IPS DF 4.7 (cell line): ENCODE data around the gene CD82.
"Not testable (repeated sequence)": the region's sequence is repeated elsewhere in the genome, so short reads cannot be mapped to it uniquely, and the experiment has no call there.

Source experiments
- DNase-seq: peaks from one replicate; pipeline ENCODE4 v3.0.0-alpha.2; 2013; ENCODE audit warnings: low spot score; ENCODE audit errors: extremely low read depth

CD82 gene

DNA sequence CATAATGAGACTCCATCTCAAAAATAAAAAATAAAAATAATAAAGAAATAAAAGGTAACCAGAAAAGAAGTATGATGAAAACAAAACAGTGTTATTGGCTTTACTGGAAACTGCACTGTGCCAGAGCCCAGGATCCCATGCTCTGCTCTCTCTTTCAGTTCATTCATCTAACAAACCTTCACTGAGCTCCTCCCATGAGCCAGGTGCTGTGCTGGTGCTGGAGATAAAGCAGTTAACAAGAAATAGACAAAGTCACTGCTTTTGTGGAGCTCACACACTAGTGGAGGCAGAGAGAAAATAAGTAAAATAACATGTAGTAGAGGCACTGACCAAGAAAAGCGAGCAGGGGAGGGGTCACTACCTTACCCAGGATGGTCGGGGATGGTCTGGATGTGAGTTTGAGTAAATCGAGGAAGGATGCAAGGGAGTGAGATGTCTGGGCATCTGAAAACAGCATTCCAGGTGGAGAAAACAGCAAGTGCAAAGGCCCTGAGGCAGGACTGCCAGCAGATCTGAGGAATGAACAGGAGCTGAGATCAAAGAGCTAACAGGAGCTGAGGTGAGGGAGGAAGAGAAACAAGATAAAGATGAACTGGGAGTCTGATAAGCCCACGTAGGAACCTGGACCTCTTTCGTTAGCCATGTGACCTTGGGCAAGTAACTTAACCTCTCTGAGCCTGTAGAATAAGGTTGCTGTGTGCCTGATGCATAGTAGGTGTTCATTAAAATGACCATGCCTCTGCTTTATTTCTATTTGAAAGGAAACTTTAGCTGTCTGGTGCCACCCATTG, 31.3 kb upstream of the CD82 start:
- DNase-seq = no peak

DNA sequence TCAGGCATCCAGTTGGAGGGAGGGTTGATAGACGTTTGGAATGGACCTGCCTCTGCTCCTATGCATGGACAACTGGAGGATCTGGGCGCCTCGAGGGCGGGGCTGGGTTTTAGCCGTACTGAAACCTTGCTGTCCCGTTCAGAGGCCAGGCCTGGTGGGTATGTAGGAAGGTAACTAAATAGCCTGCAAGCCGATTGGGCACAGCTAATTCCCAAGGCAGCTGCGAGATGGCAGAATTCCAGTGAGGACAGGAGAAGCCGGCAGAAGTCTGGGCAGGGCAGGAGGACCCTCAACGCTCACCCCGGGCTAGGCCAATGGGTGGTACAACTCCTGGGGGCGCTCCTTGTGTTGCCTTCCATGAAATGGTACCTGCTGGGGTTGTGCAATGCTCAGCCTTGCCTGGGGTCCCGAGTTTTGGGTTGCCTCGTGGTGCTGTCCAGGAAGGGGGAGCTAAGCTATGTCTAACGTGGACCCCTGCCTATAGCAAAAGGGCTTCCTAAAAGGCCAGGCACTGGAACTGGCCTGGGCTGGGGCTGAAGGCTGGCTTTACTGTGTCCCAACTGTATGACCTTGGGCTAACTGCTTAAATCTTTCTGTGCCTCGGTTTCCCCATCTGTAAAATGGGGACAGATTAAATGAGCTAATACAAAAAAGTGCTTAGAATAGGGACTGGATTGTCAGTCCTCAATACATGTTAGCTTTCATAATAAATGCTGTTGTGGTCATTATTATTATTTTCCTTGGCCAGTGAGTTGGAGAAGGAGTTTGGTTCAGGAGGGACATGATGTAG, 30.1 kb upstream of the CD82 start:
- DNase-seq = no peak

DNA sequence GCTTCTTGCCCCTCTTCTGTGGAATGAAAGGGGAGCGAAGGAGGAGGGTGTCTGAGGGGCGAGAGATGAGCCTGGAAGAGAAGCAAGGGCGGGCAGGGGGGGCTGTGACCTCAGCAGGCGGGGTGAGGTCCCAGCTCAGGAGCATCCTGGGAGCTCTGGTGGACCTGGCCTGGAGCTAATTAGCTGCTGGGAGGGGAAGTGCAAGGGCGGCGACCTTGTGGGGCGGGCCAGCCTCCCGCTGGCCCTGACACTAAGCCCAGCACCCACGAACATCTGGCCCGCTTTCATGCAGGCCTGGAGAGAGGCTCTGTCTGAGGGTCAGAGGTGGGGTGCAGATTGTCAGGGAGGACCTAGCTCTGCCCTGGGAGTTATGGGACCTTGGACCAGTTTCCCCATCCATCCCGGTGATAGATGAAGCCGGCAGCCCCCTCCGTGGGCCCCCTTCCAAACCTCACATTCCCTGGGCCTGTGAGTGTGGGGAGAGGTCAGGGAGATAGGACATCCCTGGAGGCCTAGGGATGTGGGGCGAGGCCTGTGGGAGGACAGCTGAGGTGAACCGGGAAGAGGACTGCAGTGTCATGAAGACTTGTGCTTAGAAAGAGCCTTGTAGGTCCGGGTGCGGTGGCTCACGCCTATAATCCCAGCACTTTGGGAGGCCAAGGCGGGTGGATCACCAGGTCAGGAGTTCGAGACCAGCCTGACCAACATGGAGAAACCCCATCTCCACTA, 28.5 kb upstream of the CD82 start:
- DNase-seq = no peak

DNA sequence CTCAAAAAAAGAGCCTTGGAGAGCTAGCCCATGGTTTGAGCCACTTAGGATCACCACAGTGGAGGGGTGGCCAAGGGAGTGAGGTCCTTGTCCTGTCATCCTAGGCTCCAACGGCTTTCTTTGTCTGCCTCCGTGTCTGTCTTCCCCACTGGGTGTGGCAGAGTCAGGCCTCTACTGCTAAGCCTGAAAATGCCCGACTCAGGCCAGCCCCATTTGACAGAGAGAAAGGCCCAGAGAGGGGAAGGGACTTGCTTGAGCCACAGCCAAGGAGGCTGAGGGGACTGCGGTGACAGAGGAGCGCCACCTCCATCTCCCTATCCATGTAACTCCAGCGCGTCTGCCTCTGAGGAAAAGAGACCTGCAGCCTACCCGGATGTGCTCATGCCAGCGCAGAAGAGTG, 27.8 kb upstream of the CD82 start:
- DNase-seq = no peak

DNA sequence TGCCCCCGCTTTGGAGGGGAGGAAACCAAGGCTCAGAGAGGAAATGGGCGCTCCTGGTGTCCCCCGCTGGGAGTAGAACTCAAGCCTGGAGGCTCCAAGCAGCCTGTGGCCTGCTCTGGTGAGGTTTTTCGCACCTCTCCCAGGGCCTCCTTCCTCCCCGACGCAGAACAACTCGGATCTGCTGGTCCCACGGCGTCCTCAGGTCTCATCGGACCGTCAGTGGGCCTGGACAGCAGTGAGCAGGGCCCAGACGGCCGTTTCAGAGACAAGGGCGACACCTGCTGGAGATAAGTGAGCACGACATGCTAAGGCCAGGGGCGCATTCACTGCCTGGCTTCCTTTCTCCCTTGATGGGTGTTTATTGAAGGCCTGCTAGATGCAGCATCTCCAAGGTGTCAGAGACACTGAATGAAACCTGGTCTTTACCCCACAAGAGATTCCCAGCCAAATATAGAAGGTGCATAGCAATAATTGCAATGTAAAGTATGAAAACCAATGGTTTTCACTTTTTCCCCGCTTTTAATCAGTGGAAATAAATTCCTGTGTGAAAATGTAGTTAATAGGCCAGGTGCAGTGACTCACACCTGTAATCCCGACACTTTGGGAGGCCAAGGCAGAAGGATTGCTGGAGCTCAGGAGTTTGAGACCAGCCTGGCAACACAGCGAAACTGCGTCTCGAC, 26.9 kb upstream of the CD82 start:
- DNase-seq = peak; percentile 49

DNA sequence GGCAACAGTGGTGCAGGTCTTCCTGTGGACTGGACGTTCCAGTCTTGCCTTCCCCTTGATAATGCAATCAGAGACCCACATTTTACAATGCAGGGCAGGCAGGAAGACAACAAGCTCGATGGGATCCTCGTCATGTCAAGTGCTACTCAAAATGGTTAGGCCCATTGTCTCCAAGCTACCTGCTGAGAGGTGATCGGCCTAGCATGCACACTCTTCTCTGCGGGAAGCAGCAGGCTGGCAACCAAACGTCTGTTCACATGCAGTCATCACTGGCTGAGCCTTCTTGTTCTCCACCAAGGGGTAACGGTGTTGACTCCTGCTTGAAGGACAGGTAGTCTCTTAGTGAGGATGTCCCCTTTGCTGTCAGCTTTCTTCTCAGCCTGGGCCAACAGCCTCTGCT, 25.5 kb upstream of the CD82 start:
- no peak for DNase-seq

DNA sequence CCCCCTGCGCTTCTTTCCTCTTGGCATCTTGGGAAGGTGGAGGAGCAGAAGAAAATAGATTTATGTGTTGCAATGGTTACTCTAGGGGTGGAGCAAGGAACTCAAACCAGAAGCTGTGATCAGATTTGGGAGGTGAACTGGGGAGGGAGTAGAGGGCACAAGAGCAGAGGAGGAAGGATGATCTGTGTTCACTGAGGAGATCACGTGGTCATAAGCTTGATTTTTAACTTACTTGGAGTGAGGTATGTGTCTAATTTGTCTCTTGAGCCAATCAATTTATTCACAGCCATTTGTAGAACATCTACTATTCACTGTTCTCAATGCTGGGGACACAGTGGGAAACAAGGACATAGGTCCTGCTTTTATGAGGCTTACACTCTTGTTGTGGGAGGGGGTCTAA, 24.8 kb upstream of the CD82 start:
- DNase-seq = no peak

DNA sequence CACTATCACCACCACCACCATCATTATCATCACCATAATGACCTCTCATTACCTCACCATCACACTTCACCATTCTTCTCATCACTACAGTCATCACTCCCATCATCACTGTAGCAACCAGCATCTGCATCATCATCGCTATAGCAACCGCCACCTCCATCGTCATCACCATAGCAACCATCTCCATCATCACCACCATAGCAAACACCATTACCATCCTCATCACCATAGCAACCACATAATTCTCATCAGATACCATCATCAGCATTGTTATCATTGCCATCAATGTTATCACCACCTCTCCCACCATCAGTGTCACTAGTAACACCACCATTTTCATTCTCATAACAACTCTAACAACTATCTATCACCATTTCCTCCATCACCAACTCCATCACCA, 23.1 kb upstream of the CD82 start:
- no peak for DNase-seq

DNA sequence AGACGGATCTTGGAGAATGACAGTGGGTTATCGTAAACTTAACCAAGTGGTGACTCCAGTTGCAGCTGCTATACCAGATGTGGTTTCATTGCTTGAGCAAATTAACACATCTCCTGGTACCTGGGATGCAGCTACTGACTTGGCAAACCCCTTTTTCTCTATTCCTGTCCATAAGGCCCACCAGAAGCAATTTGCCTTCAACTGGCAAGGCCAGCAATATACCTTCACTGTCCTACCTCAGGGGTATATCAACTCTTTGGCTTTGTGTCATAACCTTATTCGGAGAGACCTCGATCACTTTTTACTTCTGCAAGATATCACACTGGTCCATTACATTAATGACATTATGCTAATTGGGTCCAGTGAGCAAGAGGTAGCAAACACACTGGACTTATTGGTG, 18.5 kb upstream of the CD82 start:
- DNase-seq = not testable (repeated sequence)

DNA sequence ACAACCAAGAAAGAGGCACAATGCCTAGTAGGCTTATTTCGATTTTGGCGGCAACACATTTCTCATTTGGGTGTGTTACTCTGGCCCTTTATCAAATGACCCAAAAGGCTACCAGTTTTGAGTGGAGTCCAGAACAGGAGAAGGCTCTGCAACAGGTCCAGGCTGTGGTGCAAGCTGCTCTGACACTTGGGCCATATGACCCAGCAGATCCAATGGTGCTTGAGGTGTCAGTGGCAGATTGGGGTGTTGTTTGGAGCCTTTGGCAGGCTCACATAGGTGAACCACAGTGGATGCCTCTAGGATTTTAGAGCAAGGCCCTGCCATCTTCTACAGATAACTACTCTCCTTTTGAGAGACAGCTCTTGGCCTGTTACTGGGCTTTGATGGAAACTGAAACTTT, 17.9 kb upstream of the CD82 start:
- DNase-seq = not testable (repeated sequence)

DNA sequence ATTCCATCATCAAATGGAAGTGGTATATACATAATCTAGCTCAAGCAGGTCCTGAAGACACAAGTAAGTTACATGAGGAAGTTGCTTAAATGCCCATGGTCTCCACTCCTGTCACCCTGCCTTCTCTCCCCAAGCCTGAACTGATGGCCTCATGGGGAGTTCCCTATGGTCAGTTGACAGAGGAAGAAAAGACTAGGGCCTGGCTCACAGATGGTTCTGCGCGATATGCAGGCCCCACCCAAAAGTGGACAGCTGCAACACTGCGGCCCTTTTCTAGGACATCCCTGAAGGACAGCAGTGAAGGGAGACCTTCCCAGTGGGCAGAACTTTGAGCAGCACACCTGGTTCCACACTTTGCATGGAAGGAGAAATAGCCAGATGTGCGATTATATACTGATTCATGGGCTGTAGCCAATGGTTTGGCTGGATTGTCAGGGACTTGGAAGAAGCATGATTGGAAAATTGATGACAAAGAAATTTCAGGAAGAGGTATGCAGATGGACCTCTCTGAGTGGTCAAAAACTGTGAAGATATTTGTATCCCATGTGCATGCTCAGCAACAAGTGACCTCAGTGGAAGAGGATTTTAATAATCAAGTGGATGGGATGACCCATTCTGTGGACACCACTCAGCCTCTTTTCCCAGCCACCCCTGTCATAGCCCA, 17.3 kb upstream of the CD82 start:
- no peak for DNase-seq

DNA sequence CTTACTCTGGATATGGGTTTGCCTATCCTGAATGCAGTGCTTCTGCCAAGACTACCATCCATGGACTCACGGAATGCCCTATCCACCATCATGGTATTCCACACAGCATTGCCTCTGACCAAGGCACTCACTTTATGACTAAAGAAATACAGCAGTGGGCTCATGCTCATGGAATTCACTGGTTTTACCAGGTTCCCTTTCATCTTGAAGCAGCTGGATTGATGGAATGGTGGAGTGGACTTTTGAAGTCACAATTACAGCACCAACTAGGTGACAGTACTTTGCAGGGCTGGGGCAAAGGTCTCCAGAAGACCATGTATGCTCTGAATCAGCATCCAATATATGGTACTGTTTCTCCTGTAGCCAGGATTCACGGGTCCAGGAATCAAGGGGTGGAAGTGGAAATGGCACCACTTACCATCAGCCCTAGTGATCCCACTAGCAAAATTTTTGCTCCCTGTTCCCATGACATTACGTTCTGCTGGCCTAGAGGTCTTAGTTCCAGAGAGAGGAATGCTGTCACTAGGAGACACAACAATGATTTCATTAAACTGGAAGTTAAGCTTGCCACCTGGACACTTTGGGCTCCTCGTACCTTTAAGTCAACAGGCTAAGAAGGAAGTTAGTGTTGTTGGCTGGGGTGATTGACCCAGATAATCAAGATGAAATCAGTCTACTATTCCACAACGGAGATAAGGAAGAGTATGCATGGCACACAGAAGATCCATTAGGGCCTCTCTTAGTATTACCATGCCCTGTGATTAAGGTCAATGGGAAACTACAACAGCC, 16.3 kb upstream of the CD82 start:
- DNase-seq = not testable (repeated sequence)

DNA sequence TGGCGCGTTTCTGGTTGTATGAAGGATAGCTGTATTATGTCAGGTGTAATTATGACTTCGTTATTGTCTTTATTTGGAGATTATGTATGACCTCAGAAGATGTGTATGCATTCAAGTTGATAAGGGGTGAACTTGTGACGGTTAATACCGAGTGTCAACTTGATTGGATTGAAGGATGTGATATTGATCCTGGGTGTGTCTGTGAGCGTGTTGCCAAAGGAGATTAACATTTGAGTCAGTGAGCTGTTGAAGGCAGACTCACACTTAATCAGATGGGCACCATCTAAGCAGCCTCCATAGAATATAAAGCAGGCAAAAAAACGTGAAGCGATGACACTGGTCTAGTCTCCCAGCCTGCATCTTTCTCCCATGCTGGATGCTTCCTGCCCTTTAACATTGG, 15.3 kb upstream of the CD82 start:
- DNase-seq = no peak

DNA sequence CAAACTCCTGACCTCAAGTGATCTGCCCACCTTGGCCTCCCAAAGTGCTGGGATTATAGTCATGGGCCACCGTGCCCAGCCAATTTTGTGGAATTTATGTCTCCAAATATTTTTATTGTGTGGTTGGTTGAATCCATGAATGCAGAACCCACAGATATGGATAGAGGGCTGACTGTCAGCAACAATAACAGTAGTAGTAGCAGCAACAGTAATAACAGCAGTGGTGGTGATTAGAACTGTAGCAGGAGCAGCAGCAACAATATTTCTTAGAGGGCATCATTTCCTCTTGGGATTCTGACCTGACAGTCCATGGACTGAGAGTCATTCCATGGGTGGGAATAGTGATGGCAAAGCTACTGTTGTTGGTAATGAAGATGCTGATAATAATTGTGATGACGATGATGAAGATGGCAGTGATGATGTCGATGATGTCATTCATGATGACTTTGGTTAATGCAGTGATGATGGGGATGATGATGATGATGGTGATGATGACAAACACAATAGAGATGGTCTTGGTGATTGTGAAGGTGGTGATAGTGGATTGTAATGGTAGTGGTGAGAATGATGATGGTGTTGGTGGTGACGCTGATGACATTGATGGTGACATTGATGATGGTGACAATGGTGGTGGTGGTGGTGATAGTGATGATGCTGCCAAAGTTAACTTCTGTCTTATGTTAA, 13.9 kb upstream of the CD82 start:
- DNase-seq = no peak

DNA sequence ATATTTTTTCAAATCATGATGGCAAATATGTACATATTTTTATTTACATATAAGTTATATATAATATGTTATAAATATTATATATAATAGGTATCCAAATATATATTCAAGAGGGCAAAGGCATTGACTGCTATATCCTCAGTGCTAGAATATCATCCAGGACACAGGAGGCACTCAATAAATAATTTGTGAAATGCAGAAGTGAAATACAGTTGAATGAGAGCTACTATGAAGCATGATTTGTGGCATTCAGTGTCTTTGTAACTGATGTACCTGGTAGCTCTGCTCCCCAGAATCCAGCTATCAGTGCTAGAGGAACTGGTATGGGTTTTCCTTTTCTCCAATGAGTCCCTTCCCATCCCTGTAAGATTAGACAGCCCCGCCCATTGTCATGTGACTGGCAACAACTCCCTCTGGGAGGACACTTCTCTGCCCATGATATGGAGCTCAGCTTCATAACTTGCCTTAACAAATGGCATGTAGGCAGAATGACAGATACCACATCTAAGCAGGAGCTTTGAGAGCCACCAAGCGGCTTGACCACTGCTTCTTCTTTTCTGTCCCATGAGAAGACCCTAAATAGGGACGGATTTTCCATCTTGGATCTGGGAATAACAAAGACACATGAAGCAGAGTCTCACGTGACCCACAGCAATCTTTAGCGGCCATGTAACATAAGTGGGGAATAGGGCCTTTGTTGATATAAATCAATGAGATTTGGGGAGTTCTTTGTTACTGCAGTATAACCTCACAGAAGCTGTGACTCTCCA, 10.2 kb upstream of the CD82 start:
- DNase-seq = no peak

DNA sequence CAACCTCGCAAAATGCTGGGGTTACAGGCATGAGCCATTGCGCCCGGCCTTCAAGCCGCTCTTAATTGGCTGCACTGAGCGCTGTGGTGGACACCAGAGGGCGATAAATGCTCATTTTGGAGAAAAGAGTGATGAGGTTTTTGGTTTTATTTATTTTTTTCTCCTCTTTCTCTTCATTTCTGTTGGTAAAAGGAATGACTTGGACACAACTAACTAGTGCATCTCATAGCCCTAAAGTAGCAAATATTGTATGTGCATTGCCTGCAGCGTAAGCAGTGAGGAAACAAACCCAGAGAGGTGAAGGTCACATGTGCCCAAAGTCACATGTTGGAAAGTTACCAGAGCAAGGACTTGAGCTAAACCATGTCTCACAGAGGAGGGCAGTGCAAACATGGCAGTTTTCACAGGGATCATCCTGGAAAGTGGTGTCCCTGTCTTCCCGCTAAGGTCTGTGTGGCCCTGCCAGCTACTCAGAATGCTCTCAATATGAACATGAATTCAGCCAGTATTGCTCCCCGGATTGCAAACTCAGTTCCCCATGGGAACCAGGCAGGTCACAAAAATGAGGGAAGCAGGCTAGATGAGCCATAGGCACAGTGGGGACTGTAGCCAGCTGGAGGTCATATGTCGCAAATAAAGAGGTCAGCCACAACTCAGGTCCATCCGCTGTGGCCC, 8.6 kb upstream of the CD82 start:
- no peak for DNase-seq

DNA sequence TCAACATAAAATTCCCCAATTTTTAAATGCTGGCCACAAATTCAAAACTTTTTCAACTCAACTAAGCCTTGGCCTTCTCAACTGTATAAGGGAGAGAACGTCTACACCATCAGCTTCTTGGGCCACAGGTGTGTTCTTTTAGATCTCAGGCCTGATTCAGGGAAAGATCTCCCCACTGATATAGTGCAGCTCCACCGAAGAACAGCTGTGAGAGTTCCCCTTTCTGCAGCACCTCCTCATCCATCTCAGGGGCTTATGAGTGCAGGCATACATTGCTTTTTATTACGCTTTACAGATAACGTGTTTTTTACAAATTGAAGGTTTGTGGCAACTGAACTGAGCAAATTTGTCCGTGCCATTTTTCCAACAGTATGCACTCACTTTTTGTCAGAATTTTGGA, 8.0 kb upstream of the CD82 start:
- DNase-seq = no peak

DNA sequence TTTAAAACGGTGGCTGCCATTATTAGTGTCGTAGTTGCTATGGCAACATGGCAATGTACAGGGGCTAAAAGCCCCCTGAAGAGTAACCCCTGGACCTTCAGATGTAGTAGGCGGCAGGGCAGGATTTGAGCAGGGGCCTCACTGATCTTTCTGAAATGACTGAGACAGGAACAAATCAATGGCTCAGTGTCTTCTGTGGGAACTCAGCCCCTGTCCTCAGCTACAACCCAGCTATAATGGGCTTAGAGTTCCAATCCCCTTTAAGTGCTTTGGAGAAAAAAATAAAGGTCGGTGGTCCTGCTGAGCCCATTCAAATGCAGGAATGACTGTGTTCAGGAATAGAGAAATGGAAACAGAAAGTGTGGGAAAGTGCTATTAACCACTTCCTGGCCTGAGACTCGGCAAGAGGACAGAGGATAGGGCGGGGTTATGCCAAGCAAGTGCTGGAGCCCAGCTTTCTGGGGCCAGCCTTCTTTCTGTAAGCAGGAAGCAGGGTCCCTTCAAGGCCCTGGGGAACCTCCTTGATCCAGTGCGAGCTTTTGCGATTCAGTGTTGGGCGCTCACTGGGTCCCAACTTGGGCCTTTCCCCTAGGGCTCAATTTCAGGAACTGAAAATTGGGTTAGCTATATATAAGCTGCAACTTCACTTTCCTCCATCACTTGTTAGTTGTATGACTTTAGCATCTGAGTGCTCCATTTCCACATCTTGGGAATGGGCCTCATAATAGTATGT, 6.1 kb upstream of the CD82 start:
- no peak for DNase-seq
